Left ventricle myocardium inferior (tissue), 1 donor: Measurements from ENCODE around the gene PRSS16. TPM values are rescaled to one million over a fixed set of nuclear protein-coding genes. Genes with fewer than 3 reads are reported as not detected.

Source experiments
- DNase-seq: peaks from one replicate; pipeline ENCODE4 v3.0.0-alpha.2; 2020
- H3K27ac ChIP-seq: fragments of 200-600 bp; replicated peaks from 2 replicates; pipeline ENCODE4 v1.8.0; 2021
- H3K27me3 ChIP-seq: fragments of 200-600 bp; 2 replicates; pipeline ENCODE4 v1.8.0; 2021; ENCODE audit warnings: low read depth
- H3K36me3 ChIP-seq: fragments of 200-600 bp; 2 replicates; pipeline ENCODE4 v1.8.0; 2021
- H3K4me1 ChIP-seq: fragments of 200-600 bp; 2 replicates; pipeline ENCODE4 v1.8.0; 2021
- H3K4me3 ChIP-seq: fragments of 200-600 bp; 2 replicates; pipeline ENCODE4 v1.8.0; 2021; ENCODE audit warnings: mild to moderate bottlenecking, moderate library complexity
- H3K9me3 ChIP-seq: fragments of 200-600 bp; replicated peaks from 2 replicates; pipeline ENCODE4 v1.8.0; 2021
- intact Hi-C: fragments of 100-400 bp; cut with micrococcal nuclease; formaldehyde crosslinking; loops from one replicate; pipeline ENCODE4 v1.11.0; 2022
- long read RNA-seq: library from polyadenylated mRNA; unstranded; transcript quantifications from one replicate; pipeline ENCODE4 v2.0.0, GENCODE V29; 2021
- total RNA-seq: library from RNA; stranded (reverse); fragmentation: NEBNext Ultra II Directional; extraction: Animal tissue kit (Norgen Biotek cat#: 25700); gene quantifications from one replicate; pipeline ENCODE4 v1.2.1, GENCODE V29; 2021
- TF ChIP-seq, protein P1 (sequence below): fragments of 200-600 bp; IDR thresholded peaks from 2 replicates; pipeline ENCODE4 v1.8.0; 2021; ENCODE audit warnings: antibody characterized with exemption, mild to moderate bottlenecking, borderline replicate concordance
- donor health status: DM: no; HTN: yes; CAD: no; lungs with severe emphysema.

PRSS16 gene, protein sequence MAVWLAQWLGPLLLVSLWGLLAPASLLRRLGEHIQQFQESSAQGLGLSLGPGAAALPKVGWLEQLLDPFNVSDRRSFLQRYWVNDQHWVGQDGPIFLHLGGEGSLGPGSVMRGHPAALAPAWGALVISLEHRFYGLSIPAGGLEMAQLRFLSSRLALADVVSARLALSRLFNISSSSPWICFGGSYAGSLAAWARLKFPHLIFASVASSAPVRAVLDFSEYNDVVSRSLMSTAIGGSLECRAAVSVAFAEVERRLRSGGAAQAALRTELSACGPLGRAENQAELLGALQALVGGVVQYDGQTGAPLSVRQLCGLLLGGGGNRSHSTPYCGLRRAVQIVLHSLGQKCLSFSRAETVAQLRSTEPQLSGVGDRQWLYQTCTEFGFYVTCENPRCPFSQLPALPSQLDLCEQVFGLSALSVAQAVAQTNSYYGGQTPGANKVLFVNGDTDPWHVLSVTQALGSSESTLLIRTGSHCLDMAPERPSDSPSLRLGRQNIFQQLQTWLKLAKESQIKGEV
- 0.49 TPM for total RNA-seq
- long read RNA-seq, partial matches to known transcripts: 0 of 1 reads
- long read RNA-seq, other reads (novel, unspliced or antisense): 0 of 1 reads

DNA sequence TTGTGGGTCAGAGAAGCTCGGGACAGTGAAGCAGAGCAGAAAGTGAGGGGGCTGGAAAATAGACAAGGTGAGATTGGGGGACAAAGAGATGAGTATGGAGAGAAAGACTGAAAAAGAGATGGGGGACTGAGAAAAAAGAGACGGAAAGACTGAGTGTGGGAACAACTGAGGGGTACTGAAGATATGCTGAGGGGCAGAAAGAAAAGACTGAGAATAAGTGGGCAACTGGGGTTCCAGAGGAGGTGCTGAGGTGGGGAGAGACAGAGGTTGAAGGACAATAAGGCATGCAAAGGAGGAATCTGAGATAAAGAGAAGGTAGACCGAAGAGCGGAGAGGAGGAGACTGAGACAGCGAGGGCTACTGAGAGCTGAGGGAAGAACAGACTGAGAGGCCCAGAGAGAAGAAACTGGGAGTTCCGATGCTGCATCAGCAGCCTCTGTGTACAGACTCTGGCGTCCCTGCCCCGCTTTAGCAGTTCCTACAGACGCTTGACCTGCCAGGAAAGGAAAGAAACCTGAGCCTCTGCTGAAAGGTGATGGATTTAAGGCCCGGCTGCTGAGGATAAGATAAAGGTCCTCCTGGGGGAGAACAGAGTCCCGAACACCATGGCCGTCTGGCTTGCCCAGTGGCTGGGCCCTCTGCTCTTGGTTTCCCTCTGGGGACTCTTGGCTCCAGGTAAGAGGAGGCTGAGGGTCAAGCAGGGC lies at the start of gene PRSS16:
PRSS16 (plus strand) TSS at position 569 of the 704 bp plus-strand sequence; CDS start at position 606, 37 bp downstream.
- Histone ChIP-seq H3K27me3 (peaks cover 100% of the 10 kb centered on the region), H3K4me1 (peaks cover 14% of the 10 kb centered on the region), H3K36me3 (no peaks in the 10 kb centered on the region), H3K4me3 (no peak within 1 kb of the TSS), H3K27ac (no peak within 1 kb of the TSS), H3K9me3 (no peaks in the 10 kb centered on the region)
- DNase-seq: no peak
- intact Hi-C loops: no loop called here
- TF ChIP-seq, protein P1, sequence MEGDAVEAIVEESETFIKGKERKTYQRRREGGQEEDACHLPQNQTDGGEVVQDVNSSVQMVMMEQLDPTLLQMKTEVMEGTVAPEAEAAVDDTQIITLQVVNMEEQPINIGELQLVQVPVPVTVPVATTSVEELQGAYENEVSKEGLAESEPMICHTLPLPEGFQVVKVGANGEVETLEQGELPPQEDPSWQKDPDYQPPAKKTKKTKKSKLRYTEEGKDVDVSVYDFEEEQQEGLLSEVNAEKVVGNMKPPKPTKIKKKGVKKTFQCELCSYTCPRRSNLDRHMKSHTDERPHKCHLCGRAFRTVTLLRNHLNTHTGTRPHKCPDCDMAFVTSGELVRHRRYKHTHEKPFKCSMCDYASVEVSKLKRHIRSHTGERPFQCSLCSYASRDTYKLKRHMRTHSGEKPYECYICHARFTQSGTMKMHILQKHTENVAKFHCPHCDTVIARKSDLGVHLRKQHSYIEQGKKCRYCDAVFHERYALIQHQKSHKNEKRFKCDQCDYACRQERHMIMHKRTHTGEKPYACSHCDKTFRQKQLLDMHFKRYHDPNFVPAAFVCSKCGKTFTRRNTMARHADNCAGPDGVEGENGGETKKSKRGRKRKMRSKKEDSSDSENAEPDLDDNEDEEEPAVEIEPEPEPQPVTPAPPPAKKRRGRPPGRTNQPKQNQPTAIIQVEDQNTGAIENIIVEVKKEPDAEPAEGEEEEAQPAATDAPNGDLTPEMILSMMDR: no peak

DNA sequence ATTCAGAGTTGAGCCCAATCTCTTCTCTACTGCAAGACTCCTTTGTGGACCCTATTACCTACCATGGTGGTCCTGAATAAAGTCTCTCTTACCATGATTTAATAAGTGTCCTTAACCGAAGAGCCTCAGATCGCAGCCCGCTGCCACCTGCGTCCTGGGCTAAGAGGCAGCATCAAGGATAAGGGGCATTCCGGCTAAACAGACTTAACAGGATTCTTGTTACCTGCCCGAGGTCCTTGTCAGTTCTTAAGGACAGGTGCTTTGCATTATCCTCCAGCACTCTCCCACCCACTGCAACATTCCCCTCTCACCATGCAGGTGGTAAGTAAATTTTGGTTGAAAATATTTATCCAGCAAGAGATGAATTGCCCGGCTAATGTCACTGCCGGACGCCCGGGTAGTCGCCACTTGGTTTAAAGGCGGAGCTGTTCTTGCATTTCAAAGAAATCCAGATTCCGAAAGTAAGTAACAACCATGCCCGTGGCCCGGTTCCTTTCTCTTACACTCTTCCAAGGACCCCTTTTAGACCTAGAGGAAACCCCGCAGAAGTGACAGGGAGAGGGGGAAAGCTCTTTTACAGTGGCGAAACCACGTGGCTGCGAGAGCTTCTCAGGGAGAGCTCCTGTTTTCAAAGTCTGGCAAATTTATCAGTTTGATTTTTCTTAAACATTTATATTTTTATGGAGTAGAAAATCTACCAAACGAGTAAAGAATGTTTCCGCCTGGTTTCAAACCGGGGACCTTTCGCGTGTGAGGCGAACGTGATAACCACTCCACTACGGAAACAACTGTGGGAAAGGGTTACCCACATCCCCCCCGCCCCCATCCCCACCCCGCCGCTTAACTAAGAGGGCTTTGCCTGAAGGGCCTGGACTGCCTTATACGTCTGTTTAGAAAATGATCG lies 41.9 kb upstream of the PRSS16 start:
- Histone ChIP-seq H3K9me3 (no peaks in the 10 kb centered on the region), H3K27ac (no peak overlapping the region), H3K27me3 (peaks cover 99% of the 10 kb centered on the region), H3K36me3 (no peaks in the 10 kb centered on the region), H3K4me1 (peaks cover 4% of the 10 kb centered on the region), H3K4me3 (no peak overlapping the region)
- TF ChIP-seq, protein P1: no peak
- DNase-seq: no peak
- intact Hi-C loops: no loop called here

DNA sequence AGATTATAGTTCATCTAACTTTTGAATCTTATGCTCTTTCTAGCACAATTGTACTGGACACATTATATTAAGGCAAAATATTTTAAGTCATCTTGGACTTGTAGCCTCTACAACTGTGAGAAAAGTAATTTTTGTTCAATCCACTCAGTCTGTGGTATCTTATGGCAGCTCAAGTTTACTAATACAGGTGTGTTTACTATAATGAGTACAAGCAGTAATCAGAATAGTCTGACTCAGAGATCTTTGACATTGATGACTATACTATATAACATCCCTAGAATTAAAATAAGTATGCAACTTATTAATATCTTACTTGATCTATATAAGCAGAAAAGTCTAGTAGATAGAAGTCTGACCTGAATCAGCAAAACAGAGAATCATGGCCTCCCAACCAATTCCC lies 40.7 kb upstream of the PRSS16 start:
- peaks cover 4% of the 10 kb centered on the region for H3K4me1 ChIP-seq
- peaks cover 100% of the 10 kb centered on the region for H3K27me3 ChIP-seq
- intact Hi-C loops: no loop called here
- DNase-seq: no peak
- H3K9me3 ChIP-seq: no peaks in the 10 kb centered on the region
- H3K36me3 ChIP-seq: no peaks in the 10 kb centered on the region
- TF ChIP-seq, protein P1: no peak
- no peak overlapping the region for H3K27ac ChIP-seq
- no peak overlapping the region for H3K4me3 ChIP-seq

DNA sequence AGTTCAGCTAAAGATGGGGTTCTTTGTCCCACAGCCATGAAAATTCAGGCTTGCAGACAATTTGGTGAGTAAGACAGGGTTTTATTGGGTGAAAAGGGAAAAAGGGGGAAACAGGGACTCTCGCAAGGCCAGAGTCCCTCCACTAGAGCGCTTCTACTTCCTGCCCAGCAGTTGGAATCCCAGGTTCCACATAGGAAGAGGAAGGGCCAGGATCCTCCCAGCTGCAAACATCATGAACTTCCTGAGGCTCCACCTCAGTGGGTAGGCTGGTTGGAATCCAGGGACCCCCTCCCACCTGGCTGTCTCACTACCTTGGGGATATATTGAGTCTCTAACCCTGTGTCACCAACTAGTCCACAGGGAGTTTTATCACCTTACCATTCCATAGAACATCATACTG lies 39.5 kb upstream of the PRSS16 start:
- Histone ChIP-seq H3K9me3 (no peaks in the 10 kb centered on the region), H3K36me3 (no peaks in the 10 kb centered on the region), H3K4me1 (peaks cover 4% of the 10 kb centered on the region), H3K27ac (no peak overlapping the region), H3K4me3 (no peak overlapping the region), H3K27me3 (peaks cover 100% of the 10 kb centered on the region)
- intact Hi-C loops: no loop called here
- no peak for DNase-seq
- TF ChIP-seq, protein P1: no peak

DNA sequence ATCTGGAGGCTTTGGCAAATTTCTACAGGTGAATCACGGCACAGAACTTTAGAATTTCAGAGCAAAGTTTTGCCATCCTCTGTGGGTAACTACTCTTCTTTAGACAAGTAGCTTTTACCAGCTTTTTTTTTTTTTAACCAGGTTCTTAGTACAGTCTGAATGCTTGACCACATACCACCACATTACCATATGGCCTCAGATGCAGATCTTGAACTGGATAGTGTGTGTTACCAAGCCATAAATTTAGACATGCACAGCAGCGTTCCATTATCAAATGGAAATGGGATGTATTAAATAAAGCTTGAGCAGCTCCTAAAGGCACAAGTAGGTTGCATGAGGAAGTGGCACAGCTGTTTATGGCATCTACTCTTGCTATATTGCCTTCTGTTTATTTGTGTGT lies 38.3 kb upstream of the PRSS16 start:
- TF ChIP-seq, protein P1: no peak
- Histone ChIP-seq H3K4me1 (peaks cover 4% of the 10 kb centered on the region), H3K4me3 (no peak overlapping the region), H3K27ac (no peak overlapping the region), H3K27me3 (peaks cover 100% of the 10 kb centered on the region), H3K36me3 (no peaks in the 10 kb centered on the region), H3K9me3 (no peaks in the 10 kb centered on the region)
- intact Hi-C loops: no loop called here
- DNase-seq: no peak
